HuH-7.5 (cell line): ENCODE results near the gene IL18RAP.

Experiments used
- DNase-seq: peaks from one replicate; pipeline ENCODE4 v3.0.0; 2011; ENCODE audit warnings: low spot score

IL18RAP gene

GRCh38 chr2:102422910-102423309 lies at the start of gene IL18RAP:
Gene IL18RAP, plus strand, starts transcription at chr2:102423160. Its CDS starts 118 bp downstream, at chr2:102423278.
- no peak for DNase-seq

GRCh38 chr2:102376052-102376591 lies 46.8 kb upstream of the IL18RAP start:
- DNase-seq: no peak

GRCh38 chr2:102383722-102384121 lies 39.2 kb upstream of the IL18RAP start:
- DNase-seq: no peak

GRCh38 chr2:102385522-102385921 lies 37.4 kb upstream of the IL18RAP start:
- no peak for DNase-seq

- no peak for DNase-seq
These were observed 37.0 kb upstream of the IL18RAP start for GRCh38 chr2:102386004-102386403.

- DNase-seq: no peak
These were observed 36.0 kb upstream of the IL18RAP start for GRCh38 chr2:102386867-102387541.

- DNase-seq: no peak
These were observed 35.0 kb upstream of the IL18RAP start for GRCh38 chr2:102387763-102388546.

GRCh38 chr2:102391565-102391964 lies 31.4 kb upstream of the IL18RAP start:
- DNase-seq: no peak

- DNase-seq: no peak
These were observed 30.9 kb upstream of the IL18RAP start for GRCh38 chr2:102392096-102392495.

- no peak for DNase-seq
These were observed 30.0 kb upstream of the IL18RAP start for GRCh38 chr2:102392942-102393341.

GRCh38 chr2:102396012-102396411 lies 26.9 kb upstream of the IL18RAP start:
- no peak for DNase-seq

GRCh38 chr2:102397209-102397608 lies 25.8 kb upstream of the IL18RAP start:
- DNase-seq: no peak

- no peak for DNase-seq
These were observed 23.3 kb upstream of the IL18RAP start for GRCh38 chr2:102399499-102400141.

- no peak for DNase-seq
These were observed 21.5 kb upstream of the IL18RAP start for GRCh38 chr2:102401456-102401855.

GRCh38 chr2:102401865-102402264 lies 21.1 kb upstream of the IL18RAP start:
- no peak for DNase-seq

GRCh38 chr2:102410952-102411351 lies 12.0 kb upstream of the IL18RAP start:
- no peak for DNase-seq

GRCh38 chr2:102412199-102412598 lies 10.8 kb upstream of the IL18RAP start:
- DNase-seq: no peak

- no peak for DNase-seq
These were observed 5.0 kb upstream of the IL18RAP start for GRCh38 chr2:102417946-102418345.

- no peak for DNase-seq
These were observed 4.5 kb upstream of the IL18RAP start for GRCh38 chr2:102418421-102418961.

GRCh38 chr2:102420290-102420689 lies 2.7 kb upstream of the IL18RAP start:
- no peak for DNase-seq

GRCh38 chr2:102421890-102422759 lies 835 bp upstream of the IL18RAP start:
- no peak for DNase-seq
